K562 (cell line): ENCODE measurements around the gene MAPRE2. TPM values are rescaled to one million over a fixed set of nuclear protein-coding genes. Genes with fewer than 3 reads are reported as not detected.

Source experiments
- BCLAF1 ChIP-seq, 2 experiments: fragments of 450-650 bp in 1 of 2; IDR thresholded peaks; 2 replicates each; pipeline ENCODE4 v1.6.1; 2011 to 2017; ENCODE audit warnings: low read depth in 2 of 2, antibody characterized with exemption in 1 of 2, borderline replicate concordance in 1 of 2, low read length in 1 of 2, mild to moderate bottlenecking in 1 of 2, mixed read lengths in 1 of 2; ENCODE audit not compliant: control insufficient read depth in 1 of 2
- CBX3 ChIP-seq, 2 experiments: IDR thresholded peaks; 1 replicate in 1 of 2; 2 replicates in 1 of 2; pipeline ENCODE4 v1.6.1; 2012; ENCODE audit warnings: inconsistent platforms in 2 of 2, low read length in 2 of 2, borderline replicate concordance in 1 of 2, control low read depth in 1 of 2
- CCAR2 ChIP-seq: fragments of 200-400 bp; formaldehyde crosslinking; IDR thresholded peaks from 2 replicates; pipeline ENCODE4 v1.6.1; 2017; ENCODE audit warnings: mild to moderate bottlenecking, low read depth, low read length
- ELF1 ChIP-seq: fragments of 200-800 bp; sonication (Bioruptor generic); IDR thresholded peaks from 2 replicates; pipeline ENCODE4 v1.6.1; 2016; ENCODE audit warnings: missing genetic modification characterization, missing compliant biosample characterization
- ETV6 ChIP-seq, 3 experiments: fragments of 150-350 bp in 1 of 3; sonication (generic) in 1 of 3; formaldehyde crosslinking in 1 of 3; IDR thresholded peaks; 2 replicates each; pipeline versions ENCODE4 v1.6.1 to v1.8.0; 2014 to 2022; ENCODE audit warnings: borderline replicate concordance in 2 of 3, low read depth in 2 of 3, antibody characterized with exemption in 1 of 3, low read length in 1 of 3, mild to moderate bottlenecking in 1 of 3, missing genetic modification reagents in 1 of 3
- NFE2 ChIP-seq: IDR thresholded peaks from 2 replicates; pipeline ENCODE4 v1.6.1; 2014; ENCODE audit warnings: antibody characterized with exemption, low read depth
- SMARCA4 ChIP-seq: fragments of 450-650 bp; IDR thresholded peaks from 2 replicates; pipeline ENCODE4 v1.6.1; 2016
- U2AF2 ChIP-seq: fragments of 200-400 bp; formaldehyde crosslinking; optimal IDR thresholded peaks from 2 replicates; pipeline ENCODE3; 2017; ENCODE audit warnings: low read depth, mild to moderate bottlenecking, low read length
- ZBTB7A ChIP-seq: IDR thresholded peaks from 2 replicates; pipeline ENCODE4 v1.6.1; 2011; ENCODE audit warnings: low read depth, mild to moderate bottlenecking, low read length, moderate library complexity, borderline replicate concordance; ENCODE audit not compliant: control insufficient read depth
- ZBTB9 ChIP-seq: fragments of 450-650 bp; formaldehyde crosslinking; IDR thresholded peaks from 2 replicates; pipeline ENCODE4 v1.4.0; 2020; ENCODE audit warnings: mild to moderate bottlenecking, moderate library complexity
- ZNF121 ChIP-seq: sonication (generic); formaldehyde crosslinking; conservative IDR thresholded peaks from 2 replicates; pipeline ENCODE4 v1.8.0; 2022; ENCODE audit warnings: missing genetic modification reagents
- ZNF217 ChIP-seq: sonication (generic); formaldehyde crosslinking; IDR thresholded peaks from 2 replicates; pipeline ENCODE4 v1.8.0; 2022; ENCODE audit warnings: mild to moderate bottlenecking, missing genetic modification reagents
- ZNF449 ChIP-seq: fragments of 250-450 bp; sonication (Bioruptor Pico); IDR thresholded peaks from 2 replicates; pipeline ENCODE4 v1.8.0; 2022; ENCODE audit warnings: moderate library complexity, mild to moderate bottlenecking, inconsistent platforms
- ZNF511 ChIP-seq: sonication (generic); formaldehyde crosslinking; IDR thresholded peaks from 2 replicates; pipeline ENCODE4 v1.8.0; 2022; ENCODE audit warnings: mild to moderate bottlenecking, missing genetic modification reagents
- polyA plus RNA-seq, 8 experiments: library from polyadenylated mRNA; depleted of rRNA in 4 of 8; stranded (reverse) in 5 of 8; unstranded in 3 of 8; fragments of >200 nt; fragmentation: Nextera tagmentation in 2 of 8; fragmentation: Illumina TruSeq in 1 of 8; extraction: Ambion mirVana in 2 of 8; extraction: Trizol in 1 of 8; gene quantifications; 2 replicates each; pipeline versions ENCODE4 v1.2.1 to v1.2.3, GENCODE V29; 2011 to 2014; ENCODE audit warnings: inconsistent platforms in 1 of 8, missing spikeins in 1 of 8
- total RNA-seq, 7 experiments: library from RNA; depleted of rRNA in 6 of 7; stranded (reverse); fragments of >200 nt in 6 of 7; fragmentation: Illumina TruSeq in 2 of 7; extraction: Trizol in 2 of 7; gene quantifications; 2 replicates each; pipeline versions ENCODE4 v1.2.1 to v1.2.3, GENCODE V29; 2011 to 2021; ENCODE audit warnings: low replicate concordance in 1 of 7
- TF ChIP-seq, protein P1 (sequence below): fragments of 250-450 bp; sonication (Bioruptor Pico); IDR thresholded peaks from 2 replicates; pipeline ENCODE4 v1.5.0; 2021
- TF ChIP-seq, protein P2 (sequence below): sonication (generic); formaldehyde crosslinking; IDR thresholded peaks from 2 replicates; pipeline ENCODE4 v1.8.0; 2022; ENCODE audit warnings: mild to moderate bottlenecking, low read depth, missing genetic modification reagents

MAPRE2 gene
- total and polyA plus RNA-seq, 9 of the 15 experiments (the other 6 are each of a cell fraction or from before 2014, with no cell fraction given), result 32.3 to 70.7 (median 40.7) TPM

DNA sequence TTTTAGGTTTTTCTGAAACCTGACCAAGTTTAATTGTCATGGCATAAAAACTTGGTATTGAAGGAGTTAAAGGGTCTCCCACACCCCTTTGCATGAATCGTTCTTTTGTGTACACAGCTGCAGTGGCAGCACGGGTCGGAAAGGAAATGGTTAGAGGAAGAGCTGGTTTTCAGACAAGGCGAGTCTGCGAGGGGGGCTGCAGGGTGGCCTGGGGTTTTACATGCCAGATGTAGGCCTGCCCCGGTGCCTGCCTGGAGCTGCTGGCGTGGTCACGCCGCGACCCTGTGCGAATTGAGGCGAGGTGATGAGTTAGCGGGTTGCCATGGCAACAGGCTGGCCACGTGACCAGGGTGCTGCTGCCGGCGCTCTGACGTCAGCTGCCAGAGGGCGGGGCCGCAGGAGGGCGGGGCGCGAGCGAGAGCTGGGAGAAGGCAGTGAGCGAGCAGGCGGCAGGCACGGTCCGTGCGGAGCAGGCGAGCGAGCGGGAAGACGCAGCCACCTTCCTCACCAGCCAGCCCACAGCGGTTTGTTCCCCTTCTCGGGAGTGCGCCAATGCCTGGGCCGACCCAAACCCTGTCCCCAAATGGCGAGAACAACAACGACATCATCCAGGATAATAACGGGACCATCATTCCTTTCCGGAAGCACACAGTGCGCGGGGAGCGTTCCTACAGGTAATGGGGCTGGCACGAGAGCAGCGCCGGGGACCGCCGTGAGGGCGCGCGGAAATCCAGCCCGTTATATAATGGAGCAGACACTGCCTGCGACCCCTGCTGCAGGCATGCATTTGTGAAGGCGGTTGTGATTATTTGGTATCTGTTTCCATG lies at the start of gene MAPRE2 (continued):
- TF ChIP-seq ZNF449 (CRISPR knock-in tag) (no peak), ZBTB7A (peak; percentile 46; the same call in 1 of the 2 replicates), NFE2 (peak; percentile 91), BCLAF1 (IDR thresholded peaks at IDR 0.05; ENCODE audit: borderline replicate concordance in 1 of 2, control insufficient read depth in 1 of 2, low read depth in 2 of 2, low read length in 1 of 2) (no peak), SMARCA4 (peak; percentile 28; the same call in 1 of the 2 replicates), ETV6 (IDR thresholded peaks at IDR 0.05; ENCODE audit: borderline replicate concordance in 1 of 2, low read depth in 2 of 2, low read length in 1 of 2) (no peak), ETV6 (CRISPR knock-in tag; IDR thresholded peaks at IDR 0.05; ENCODE audit: borderline replicate concordance) (no peak), ELF1 (tag) (no peak; the same call in 1 of the 2 replicates), ZNF511 (0 out of 2 replicates have a peak, but pooled peaks have one; percentile 35), CCAR2 (no peak), CBX3 (IDR thresholded peaks at IDR 0.05; ENCODE audit: borderline replicate concordance in 1 of 2, low read length in 2 of 2) (0 out of 3 replicates have a peak, but pooled peaks of 1 of the 2 experiments have one; percentile 18), ZNF217 (no peak), ZBTB9 (no peak), ZNF121 (CRISPR knock-in tag) (no peak), U2AF2 (no peak)
- TF ChIP-seq, protein P1, sequence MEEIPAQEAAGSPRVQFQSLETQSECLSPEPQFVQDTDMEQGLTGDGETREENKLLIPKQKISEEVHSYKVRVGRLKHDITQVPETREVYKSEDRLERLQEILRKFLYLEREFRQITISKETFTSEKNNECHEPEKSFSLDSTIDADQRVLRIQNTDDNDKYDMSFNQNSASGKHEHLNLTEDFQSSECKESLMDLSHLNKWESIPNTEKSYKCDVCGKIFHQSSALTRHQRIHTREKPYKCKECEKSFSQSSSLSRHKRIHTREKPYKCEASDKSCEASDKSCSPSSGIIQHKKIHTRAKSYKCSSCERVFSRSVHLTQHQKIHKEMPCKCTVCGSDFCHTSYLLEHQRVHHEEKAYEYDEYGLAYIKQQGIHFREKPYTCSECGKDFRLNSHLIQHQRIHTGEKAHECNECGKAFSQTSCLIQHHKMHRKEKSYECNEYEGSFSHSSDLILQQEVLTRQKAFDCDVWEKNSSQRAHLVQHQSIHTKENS (CRISPR knock-in tag), result no peak
- TF ChIP-seq, protein P2, sequence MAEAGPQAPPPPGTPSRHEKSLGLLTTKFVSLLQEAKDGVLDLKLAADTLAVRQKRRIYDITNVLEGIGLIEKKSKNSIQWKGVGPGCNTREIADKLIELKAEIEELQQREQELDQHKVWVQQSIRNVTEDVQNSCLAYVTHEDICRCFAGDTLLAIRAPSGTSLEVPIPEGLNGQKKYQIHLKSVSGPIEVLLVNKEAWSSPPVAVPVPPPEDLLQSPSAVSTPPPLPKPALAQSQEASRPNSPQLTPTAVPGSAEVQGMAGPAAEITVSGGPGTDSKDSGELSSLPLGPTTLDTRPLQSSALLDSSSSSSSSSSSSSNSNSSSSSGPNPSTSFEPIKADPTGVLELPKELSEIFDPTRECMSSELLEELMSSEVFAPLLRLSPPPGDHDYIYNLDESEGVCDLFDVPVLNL (CRISPR knock-in tag), result peak; percentile 82; the same call in 1 of the 2 replicates
